Stimulated activated CD4-positive, alpha-beta T cell treated with anti-CD3 and anti-CD28 coated beads, Interleukin-4, amount 100 ng/mL, for 24 hours (primary cell): ENCODE data around the gene DOCK7.
"Not testable (repeated sequence)": the region's sequence is repeated elsewhere in the genome, so short reads cannot be mapped to it uniquely, and the experiment has no call there.

ENCODE experiments used
- DNase-seq: peaks from one replicate; pipeline ENCODE4 v3.0.0-alpha.2; 2020

Gene DOCK7

GRCh38 chr1:62693123-62693522, 4.9 kb upstream of the DOCK7 start:
- no peak for DNase-seq

DNA sequence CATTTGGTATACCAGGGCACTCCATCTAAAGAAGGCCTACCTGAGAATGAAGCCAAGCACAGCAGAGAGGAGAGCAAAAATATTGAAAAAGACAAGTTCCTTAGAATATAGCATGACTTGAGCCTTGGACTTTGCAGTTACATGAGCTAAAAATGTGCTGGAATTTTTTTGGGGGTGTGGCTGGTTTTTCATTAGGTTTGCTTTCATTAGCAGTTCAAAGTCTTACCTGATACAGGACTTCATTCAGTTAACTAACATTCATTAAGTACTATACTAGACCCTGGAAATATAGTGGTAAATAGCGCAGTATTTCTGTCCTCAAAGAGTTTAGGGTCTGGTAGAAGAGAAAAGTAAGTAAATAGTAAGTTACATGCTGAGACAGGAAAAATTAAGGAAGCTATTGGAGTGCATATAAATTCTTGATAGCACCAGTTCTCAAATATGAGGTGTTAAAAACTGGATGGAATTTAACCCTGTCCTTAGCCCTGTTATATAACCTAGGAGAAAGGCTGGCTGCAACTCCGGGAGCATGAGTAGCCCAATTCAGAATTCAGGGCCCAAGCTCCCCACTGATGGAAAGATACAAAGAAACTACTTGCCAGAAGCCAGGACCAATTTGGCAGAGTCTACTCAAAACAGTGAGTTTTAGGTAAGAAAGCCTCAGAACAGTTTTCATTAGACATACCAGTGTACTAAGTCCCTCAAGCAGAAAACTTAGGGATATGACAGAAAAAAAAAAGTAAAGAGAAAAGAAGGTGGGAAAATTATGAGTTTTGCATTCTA, 3.1 kb upstream of the DOCK7 start:
- no peak for DNase-seq

DNA sequence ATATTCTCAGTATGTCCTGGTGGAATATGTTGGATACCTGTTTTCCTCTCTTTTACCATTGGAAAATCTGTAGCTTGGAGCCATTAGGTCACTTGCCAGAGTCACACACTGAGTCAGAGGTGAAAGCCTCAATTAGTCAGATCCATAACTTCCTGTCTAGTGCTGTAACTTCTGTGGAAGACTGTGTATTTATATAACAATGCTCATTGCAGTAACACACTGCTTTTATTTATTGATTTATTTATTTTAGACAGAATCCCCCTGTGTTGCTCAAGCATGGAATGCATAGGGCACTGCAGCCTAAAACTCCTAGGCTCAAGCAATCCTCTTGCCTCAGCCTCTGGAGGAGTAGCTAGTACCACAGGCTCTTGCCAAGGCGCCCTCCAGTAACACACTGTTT, 1.3 kb upstream of the DOCK7 start:
- DNase-seq = no peak

GRCh38 chr1:62688687-62689085, 500 bp upstream of the DOCK7 start:
- no peak for DNase-seq

DNA sequence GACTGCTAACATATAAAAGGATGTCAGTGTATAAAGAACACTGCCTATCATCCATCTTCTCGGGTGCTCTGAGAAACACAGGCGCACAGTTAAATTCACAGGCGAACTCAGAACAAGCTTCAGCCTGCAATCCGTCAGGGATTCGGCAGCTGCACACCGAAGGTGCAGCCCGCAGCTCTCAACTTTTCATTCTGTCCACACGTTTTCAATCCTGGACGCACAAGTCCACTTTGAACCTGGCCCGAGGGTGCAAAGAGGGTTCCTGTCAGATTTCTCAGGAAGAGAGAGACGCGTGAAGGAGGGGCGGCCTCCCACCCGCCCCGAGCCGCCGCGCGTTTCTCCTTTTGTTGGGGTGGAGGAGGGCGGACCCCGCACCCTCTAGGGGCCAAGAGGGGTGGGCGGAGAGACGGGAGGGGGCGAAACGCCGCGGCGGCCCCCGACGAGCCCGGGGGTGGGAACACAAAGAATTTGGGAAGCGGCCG, 724 bp downstream of the DOCK7 start:
- peak; percentile 4 for DNase-seq

DNA sequence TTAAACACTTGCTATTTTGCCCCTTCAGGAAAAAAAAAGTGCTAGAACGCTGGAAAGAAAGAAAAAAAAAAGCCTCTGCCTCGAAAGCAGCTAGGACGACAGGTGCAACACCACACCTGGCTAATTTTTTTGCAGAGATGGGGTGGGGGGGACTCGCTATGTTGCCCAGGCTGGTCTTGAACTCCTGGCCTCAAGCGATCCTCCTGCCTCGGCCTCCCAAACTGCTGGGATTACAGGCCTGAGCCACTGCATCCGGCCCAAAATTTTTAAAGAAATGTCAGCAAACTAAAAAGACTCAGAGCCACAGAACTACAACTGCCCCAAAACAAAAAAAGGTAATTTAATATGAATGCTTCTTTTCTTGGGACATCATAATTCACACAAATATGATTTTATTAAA, 1.4 kb downstream of the DOCK7 start:
- DNase-seq = no peak

DNA sequence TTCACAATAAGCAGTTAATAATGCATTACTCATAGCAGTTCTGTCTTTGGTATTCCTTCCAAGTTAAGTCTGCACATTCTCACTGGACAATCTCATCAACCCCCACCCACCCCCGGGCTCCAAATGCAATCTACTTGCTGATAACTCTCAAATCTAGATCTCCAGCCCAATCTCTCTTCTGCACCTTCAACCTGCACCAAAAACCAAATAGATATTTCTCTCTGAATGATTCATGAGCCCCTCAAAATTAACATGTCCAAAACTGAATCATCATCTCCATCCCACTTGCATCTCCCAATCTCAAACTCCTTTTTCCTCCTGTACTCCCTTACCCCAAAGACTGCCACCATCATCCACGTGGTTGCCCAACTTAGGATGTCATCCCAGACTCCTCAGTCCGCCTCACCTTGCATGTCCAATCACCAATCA, 2.7 kb downstream of the DOCK7 start:
- DNase-seq = no peak

- DNase-seq = no peak
These were observed 5.7 kb downstream of the DOCK7 start for GRCh38 chr1:62682531-62682930.

GRCh38 chr1:62680992-62681391, 7.2 kb downstream of the DOCK7 start:
- DNase-seq = not testable (repeated sequence)

- not testable (repeated sequence) for DNase-seq
These were observed 10.4 kb downstream of the DOCK7 start for GRCh38 chr1:62677822-62678221.

DNA sequence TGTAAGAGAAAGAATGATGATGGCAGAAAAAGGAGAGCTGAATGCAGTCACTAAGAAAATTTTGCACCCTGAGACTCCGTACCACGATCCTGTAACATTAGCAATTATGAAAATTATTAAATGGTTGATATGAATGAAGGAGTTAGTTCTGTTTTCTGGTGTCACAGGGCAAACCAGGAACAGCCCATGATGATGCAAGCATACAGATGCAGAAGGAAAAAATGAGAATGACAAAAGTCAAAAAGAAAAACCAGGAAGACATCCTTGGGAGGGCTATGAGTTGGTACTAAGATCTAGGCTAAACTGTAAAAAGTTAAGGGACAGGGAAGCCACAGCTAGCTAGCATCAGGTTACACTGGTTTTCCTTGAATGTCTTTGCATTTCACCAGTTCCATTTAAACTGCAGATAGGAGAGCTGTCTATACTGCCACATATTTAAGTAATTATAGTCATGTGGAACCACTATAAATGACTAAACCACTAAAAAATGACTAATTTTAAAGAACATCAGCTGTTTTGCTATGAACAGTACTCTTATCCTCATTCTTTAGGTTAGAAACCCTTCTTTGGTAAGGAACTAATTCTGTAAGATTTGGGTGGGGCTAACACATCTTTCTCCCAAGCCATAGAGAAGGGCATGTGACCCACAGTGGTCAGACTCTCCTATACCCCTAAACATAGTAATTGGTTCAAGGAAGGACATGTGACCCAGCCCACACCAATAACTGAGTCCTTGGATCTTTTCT, 11.4 kb downstream of the DOCK7 start:
- DNase-seq = no peak

DNA sequence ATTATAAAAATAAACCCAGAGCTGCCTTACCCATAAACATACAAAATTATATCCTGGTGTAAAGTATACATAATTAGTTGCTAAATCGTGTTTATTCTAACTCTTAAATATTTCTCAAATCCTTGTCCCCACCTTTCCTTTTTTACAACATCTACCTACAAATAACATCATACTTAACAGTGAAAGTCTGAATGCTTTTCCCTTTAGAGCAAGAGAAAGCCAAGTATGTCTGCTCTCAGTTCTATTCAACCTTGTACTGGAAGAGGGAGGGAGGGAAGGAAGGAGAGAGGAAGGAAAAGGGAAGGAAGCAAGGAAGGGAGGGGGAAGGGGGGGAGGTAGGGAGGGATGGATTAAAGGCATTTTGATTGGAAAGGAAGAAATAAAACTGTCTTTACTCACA, 14.6 kb downstream of the DOCK7 start:
- DNase-seq = no peak

GRCh38 chr1:62672029-62672428, 16.2 kb downstream of the DOCK7 start:
- no peak for DNase-seq

GRCh38 chr1:62654744-62655143, 33.4 kb downstream of the DOCK7 start:
- no peak for DNase-seq

DNA sequence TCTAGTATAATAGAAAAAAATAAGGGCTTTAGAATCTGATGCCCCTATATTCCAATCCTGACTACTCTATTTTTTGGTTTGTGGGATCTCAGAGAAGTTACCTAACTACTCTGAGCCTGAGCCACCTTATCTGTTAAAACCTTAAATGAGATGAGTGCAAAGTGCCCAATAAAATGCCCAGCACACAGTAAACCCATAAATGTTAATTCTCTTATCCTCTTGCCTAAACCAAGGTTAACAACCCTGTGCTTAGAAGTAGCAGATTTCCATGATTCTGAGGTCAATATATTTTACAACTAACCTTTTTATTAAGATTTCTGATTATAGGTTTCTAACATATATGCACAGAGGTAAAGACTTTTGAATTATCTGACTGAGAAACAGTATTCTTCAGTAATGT, 35.8 kb downstream of the DOCK7 start:
- DNase-seq = no peak

GRCh38 chr1:62643283-62643682, 44.9 kb downstream of the DOCK7 start:
- no peak for DNase-seq

DNA sequence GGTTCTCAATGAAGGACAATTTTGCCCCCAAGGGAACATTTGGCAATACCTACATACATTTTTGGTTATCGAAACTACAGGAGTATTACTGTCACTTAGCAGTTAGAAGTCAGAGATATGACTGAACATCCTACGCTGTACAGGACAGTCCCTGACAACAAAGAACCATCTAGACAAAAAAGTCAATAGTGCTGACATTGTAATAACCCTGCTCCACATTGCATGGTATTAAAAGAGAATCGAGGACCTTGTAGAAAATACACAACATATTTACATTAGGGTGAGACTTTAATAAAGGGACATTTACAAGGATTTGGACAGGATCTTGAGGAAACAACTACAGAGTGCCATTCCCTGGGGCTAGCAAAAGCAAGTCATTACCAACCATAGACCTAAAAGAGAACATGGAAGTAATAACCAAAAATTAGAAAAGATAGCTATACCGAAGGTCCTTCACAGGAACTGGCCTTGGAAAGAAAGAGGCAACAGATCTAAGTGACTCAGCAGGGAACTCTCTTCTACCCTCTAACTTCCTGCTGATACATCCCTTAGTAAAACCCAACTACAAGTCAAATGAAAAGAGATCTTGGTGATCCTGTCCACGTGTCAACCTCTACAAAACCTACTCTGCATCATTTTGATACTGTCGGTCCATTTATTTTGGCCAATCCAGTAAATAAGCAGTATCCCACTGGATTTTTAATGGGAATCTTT, 50.6 kb downstream of the DOCK7 start:
- DNase-seq = no peak

GRCh38 chr1:62628506-62628905, 59.7 kb downstream of the DOCK7 start:
- DNase-seq = no peak

- no peak for DNase-seq
These were observed 62.8 kb downstream of the DOCK7 start for GRCh38 chr1:62625415-62625814.

GRCh38 chr1:62621907-62622306, 66.3 kb downstream of the DOCK7 start:
- DNase-seq = no peak

GRCh38 chr1:62613890-62614289, 74.3 kb downstream of the DOCK7 start:
- DNase-seq = no peak

- no peak for DNase-seq
These were observed 74.9 kb downstream of the DOCK7 start for GRCh38 chr1:62613325-62613727.

DNA sequence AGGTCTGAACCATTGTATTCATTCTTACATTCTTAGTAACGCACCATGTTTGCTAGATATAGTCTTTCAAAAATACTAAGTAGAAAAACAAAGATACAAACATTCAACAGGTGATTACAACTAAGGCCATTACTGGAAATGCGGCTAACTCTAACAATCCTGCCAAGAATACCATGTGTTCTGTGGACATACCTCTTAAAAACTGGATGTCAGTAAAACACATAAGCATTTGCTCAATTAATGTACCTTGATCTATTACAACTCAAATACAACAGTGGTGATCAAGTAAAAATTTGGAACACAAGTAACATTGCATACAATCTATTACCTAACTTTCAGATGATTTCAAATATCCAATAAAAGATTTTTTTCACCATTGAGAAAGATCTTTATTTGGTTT, 75.4 kb downstream of the DOCK7 start:
- no peak for DNase-seq

- not testable (repeated sequence) for DNase-seq
These were observed 77.6 kb downstream of the DOCK7 start for GRCh38 chr1:62610588-62610987.
